ENCODE data around the gene SFTA2.
A peak's percentile ranks its signal among the peaks of the same experiment; 100 is the strongest.
"Not testable (repeated sequence)": the region's sequence is repeated elsewhere in the genome, so short reads cannot be mapped to it uniquely, and the experiment has no call there.

Gene SFTA2

GRCh38 chr6:30912746-30913520, 19.0 kb downstream of the SFTA2 start:
- DNase-seq (ENCODE audit: low read depth, low spot score) = no peak

GRCh38 chr6:30910473-30910872, 21.5 kb downstream of the SFTA2 start:
- DNase-seq (ENCODE audit: low read depth, low spot score) = not testable (repeated sequence)

DNA sequence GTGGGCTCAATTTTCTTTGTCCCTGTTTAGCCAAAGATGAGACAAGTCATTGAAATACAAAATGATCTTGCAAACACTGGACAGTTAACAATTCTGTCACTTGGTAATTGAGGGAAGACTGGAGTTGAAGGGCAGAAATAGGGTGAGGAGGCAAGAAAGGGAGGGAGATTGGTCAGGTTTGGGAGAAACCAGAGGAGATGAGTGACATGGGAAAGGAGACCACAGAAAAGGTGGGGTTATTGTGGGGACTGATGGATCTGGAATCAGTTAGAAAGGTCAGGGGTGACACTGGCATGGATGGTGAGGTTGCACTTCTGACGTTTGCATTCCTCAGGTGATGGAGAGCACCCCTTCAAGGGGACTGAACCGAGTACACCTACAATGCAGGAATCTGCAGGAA, 23.3 kb downstream of the SFTA2 start:
- DNase-seq (ENCODE audit: low read depth, low spot score) = no peak

GRCh38 chr6:30907758-30908591, 24.0 kb downstream of the SFTA2 start, which contains the start of gene GTF2H4:
GTF2H4 (plus strand) TSS chr6:30908207.
- DNase-seq (ENCODE audit: low read depth, low spot score) = peak; percentile 99

DNA sequence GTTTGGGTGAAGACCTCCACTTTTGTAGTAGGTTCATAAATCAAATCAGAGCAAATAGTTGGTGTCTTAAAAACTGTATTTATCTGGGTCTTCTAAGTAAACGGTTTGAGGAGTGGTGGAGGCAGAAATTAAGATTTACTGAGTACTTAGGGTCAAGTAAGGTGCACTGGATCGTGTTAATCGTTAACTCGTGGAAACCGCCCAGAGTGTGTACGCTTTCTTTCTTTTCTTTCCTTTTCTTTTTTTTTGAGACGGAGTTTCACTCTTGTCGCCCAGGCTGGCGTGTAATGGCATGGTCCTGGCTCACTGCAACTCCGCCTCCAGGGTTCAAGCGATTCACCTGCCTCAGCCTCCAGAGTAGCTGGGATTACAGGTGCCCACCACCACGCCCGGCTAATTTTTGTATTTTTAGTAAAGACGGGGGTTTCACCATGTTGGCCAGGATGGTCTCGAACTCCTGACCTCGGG, 24.6 kb downstream of the SFTA2 start:
- DNase-seq (ENCODE audit: low read depth, low spot score) = not testable (repeated sequence)

- no peak for DNase-seq (ENCODE audit: low read depth, low spot score)
Measured at GRCh38 chr6:30903236-30903635, 28.7 kb downstream of the SFTA2 start.

GRCh38 chr6:30902709-30903108, 29.3 kb downstream of the SFTA2 start:
- no peak for DNase-seq (ENCODE audit: low read depth, low spot score)

GRCh38 chr6:30902196-30902595, 29.8 kb downstream of the SFTA2 start:
- DNase-seq (ENCODE audit: low read depth, low spot score) = not testable (repeated sequence)

DNA sequence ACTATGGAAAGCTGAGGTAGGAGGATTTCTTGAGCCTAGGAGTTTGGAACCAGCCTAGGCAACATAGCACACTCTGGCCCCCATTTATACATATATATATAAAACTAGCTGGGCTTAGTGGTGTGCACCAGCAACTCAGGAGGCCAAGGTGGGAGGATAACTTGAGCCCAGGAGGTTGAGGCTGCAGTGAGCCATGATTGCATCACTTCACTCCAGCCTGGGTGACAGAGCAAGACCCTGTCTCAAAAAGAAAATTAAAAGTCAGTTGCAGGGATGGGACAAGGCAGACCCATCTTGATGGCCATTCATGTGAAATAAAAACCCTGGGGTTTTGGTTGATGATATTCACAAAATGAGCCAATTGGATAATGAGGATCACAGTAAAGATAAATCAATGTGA, 30.5 kb downstream of the SFTA2 start:
- DNase-seq (ENCODE audit: low read depth, low spot score) = no peak

DNA sequence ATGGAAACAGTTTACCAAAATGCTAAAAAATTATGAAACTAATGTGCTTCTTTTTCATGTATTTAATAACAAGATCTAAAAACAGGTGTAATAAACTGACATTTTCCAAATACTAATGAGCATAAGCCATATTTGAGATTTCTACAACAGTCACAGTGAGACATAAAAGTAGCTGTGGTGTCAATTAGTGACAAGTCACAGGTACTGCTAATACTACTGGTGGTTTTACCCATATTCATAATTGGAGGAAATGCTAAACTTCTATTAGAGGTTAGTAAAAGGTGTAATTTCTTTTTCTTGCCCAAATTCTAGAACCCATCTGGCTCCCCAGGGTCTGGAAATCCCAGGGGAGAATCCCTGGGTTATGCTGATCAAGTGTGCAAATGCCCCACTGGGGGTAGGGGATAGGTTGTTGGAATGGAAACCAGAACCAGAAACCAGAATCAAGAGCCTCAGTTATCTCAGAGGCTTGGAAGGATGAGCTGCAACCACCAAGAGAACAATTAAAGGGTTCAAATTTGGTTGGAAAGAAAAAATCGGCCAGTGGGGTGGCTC, 31.0 kb downstream of the SFTA2 start:
- DNase-seq (ENCODE audit: low read depth, low spot score) = no peak

- no peak for DNase-seq (ENCODE audit: low read depth, low spot score)
Measured at GRCh38 chr6:30898750-30899360, 33.1 kb downstream of the SFTA2 start.

DNA sequence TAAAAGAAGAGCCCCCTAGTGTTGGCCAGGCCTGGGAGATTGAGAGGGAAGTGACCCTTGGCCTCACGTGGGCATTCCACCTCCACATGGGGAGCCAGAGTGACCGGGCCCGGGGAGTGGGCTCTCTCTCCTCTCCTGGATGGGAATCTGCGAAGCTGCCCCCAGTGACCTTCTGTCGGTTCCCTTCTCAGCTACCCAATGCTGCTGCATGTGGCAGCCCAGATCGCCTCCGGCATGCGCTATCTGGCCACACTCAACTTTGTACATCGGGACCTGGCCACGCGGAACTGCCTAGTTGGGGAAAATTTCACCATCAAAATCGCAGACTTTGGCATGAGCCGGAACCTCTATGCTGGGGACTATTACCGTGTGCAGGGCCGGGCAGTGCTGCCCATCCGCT, 34.1 kb downstream of the SFTA2 start:
- no peak for DNase-seq (ENCODE audit: low read depth, low spot score)

- DNase-seq (ENCODE audit: low read depth, low spot score) = no peak
Measured at GRCh38 chr6:30896541-30896940, 35.4 kb downstream of the SFTA2 start.

GRCh38 chr6:30895343-30895742, 36.6 kb downstream of the SFTA2 start:
- DNase-seq (ENCODE audit: low read depth, low spot score) = no peak

GRCh38 chr6:30894935-30895334, 37.0 kb downstream of the SFTA2 start:
- no peak for DNase-seq (ENCODE audit: low read depth, low spot score)

DNA sequence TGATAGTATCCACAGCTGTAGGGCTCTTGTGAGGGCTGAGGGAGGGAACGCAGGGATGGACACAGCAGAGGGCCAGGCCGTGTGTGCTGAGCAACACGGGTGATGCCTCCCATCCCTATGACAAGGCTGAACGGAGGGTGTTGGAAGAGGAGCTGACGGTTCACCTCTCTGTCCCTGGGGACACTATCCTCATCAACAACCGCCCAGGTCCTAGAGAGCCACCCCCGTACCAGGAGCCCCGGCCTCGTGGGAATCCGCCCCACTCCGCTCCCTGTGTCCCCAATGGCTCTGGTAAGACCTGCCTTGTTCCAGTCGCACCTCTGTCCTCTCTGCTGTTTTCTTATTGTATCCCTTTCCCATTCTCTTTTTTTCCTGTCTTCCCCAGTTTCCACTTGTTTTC, 37.6 kb downstream of the SFTA2 start:
- DNase-seq (ENCODE audit: low read depth, low spot score) = no peak

- DNase-seq (ENCODE audit: low read depth, low spot score) = no peak
Measured at GRCh38 chr6:30893666-30894065, 38.3 kb downstream of the SFTA2 start.

GRCh38 chr6:30893001-30893591, 38.9 kb downstream of the SFTA2 start:
- peak; percentile 35 for DNase-seq (ENCODE audit: low read depth, low spot score)

DNA sequence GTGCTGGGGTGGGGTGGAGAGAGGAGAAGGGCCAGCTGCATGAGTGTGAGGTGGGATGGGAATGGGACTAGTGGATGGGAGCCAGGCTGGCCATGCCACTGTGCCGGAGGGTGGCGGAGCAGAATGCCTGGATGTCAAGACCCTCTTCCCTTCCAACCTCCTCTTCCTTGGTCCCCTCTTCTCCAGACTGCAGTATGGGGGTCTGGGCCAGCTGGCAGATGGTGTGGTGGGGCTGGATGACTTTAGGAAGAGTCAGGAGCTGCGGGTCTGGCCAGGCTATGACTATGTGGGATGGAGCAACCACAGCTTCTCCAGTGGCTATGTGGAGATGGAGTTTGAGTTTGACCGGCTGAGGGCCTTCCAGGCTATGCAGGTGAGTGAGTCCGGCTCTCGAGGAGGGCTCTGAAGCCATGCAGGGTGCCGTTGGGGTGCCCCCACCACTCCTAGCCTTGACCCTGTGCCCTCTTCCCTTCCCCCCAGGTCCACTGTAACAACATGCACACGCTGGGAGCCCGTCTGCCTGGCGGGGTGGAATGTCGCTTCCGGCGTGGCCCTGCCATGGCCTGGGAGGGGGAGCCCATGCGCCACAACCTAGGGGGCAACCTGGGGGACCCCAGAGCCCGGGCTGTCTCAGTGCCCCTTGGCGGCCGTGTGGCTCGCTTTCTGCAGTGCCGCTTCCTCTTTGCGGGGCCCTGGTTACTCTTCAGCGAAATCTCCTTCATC, 40.0 kb downstream of the SFTA2 start:
- no peak for DNase-seq (ENCODE audit: low read depth, low spot score)

DNA sequence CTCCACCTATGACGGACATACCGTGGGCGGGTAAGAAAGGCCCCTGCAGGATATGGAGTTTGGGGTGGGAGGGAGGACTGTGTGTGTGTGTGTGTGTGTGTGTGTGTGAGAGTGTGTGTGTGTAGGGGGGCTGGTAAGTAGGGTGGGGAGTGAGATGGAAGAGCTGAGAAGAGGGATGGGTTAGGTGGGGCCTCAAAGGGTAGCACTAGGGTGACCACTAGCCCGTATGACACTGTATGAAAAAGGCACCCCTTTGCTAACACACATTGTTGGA, 40.6 kb downstream of the SFTA2 start:
- DNase-seq (ENCODE audit: low read depth, low spot score) = no peak
